Glutamatergic neuron (in vitro differentiated cells): ENCODE results near the gene ALKBH1. TPM values are rescaled to one million over a fixed set of nuclear protein-coding genes. Genes with fewer than 3 reads are reported as not detected.

Experiments used
- DNase-seq: peaks from one replicate; pipeline ENCODE4 v3.0.0; 2022
- H3K27ac Mint-ChIP-seq: one replicate; pipeline ENCODE4 v1.8.0; 2020; ENCODE audit warnings: mild to moderate bottlenecking, mixed read lengths, inconsistent platforms; ENCODE audit not compliant: unreplicated experiment
- H3K27me3 Mint-ChIP-seq: one replicate; pipeline ENCODE4 v1.8.0; 2020; ENCODE audit warnings: mild to moderate bottlenecking, moderate library complexity, mixed read lengths, inconsistent platforms; ENCODE audit not compliant: unreplicated experiment
- H3K36me3 Mint-ChIP-seq: one replicate; pipeline ENCODE4 v1.8.0; 2020; ENCODE audit warnings: mild to moderate bottlenecking, mixed read lengths, inconsistent platforms; ENCODE audit not compliant: unreplicated experiment
- H3K4me1 Mint-ChIP-seq: one replicate; pipeline ENCODE4 v1.8.0; 2020; ENCODE audit warnings: mild to moderate bottlenecking, low read depth, mixed read lengths, inconsistent platforms; ENCODE audit not compliant: unreplicated experiment
- H3K4me3 Mint-ChIP-seq: one replicate; pipeline ENCODE4 v1.8.0; 2020; ENCODE audit warnings: mild to moderate bottlenecking, mixed read lengths, inconsistent platforms; ENCODE audit not compliant: unreplicated experiment
- H3K9me3 Mint-ChIP-seq: one replicate; pipeline ENCODE4 v1.8.0; 2020; ENCODE audit warnings: mild to moderate bottlenecking, moderate library complexity, mixed read lengths, inconsistent platforms; ENCODE audit not compliant: unreplicated experiment
- CTCF ChIP-seq: fragments of 200-600 bp; sonication (generic); IDR thresholded peaks from one replicate; pipeline ENCODE4 v1.5.0; 2021; ENCODE audit not compliant: partially characterized antibody, unreplicated experiment
- total RNA-seq: library from RNA; stranded (reverse); fragmentation: NEBNext Ultra II Directional; extraction: Animal tissue kit (Norgen Biotek cat#: 25700); gene quantifications from one replicate; pipeline ENCODE4 v1.2.1, GENCODE V29; 2021; ENCODE audit not compliant: unreplicated experiment

Gene ALKBH1
- total RNA-seq, 1 donor from 2014 or later: 16.0 TPM

GRCh38 chr14:77623201-77623600 is 84.6 kb downstream of the ALKBH1 start:
- no peak for DNase-seq
- no peak overlapping the region for H3K4me3 Mint-ChIP-seq
- TF ChIP-seq CTCF: no peak
- no peaks in the 10 kb centered on the region for H3K4me1 Mint-ChIP-seq
- H3K9me3 Mint-ChIP-seq: no peaks in the 10 kb centered on the region
- H3K27ac Mint-ChIP-seq: no peak overlapping the region
- H3K36me3 Mint-ChIP-seq: no peaks in the 10 kb centered on the region
- peaks cover 1% of the 10 kb centered on the region for H3K27me3 Mint-ChIP-seq

Other genes with a start within 250 kb of the ALKBH1 start
- gene AHSA1, start 249.9 kb downstream of the ALKBH1 start, total RNA-seq: 117 TPM
- gene ISM2, start 209.2 kb downstream of the ALKBH1 start, total RNA-seq: not detected
- 33.9 TPM for gene SPTLC2, start 91.4 kb downstream of the ALKBH1 start, total RNA-seq
- 126 TPM for gene SLIRP, start 80 bp upstream of the ALKBH1 start, total RNA-seq
- gene SNW1, start 53.1 kb upstream of the ALKBH1 start, total RNA-seq: 71.8 TPM
- gene ADCK1, start 92.1 kb upstream of the ALKBH1 start, total RNA-seq: 5.6 TPM